ENCODE data around the gene LAMC2. TPM values are rescaled to one million over a fixed set of nuclear protein-coding genes. Genes with fewer than 3 reads are reported as not detected.

LAMC2 gene
- total and polyA plus RNA-seq, 10 of the 15 experiments (the other 5 are each of a cell fraction or from before 2014, with no cell fraction given), result 0.27 to 1.5 (median 0.92) TPM

DNA sequence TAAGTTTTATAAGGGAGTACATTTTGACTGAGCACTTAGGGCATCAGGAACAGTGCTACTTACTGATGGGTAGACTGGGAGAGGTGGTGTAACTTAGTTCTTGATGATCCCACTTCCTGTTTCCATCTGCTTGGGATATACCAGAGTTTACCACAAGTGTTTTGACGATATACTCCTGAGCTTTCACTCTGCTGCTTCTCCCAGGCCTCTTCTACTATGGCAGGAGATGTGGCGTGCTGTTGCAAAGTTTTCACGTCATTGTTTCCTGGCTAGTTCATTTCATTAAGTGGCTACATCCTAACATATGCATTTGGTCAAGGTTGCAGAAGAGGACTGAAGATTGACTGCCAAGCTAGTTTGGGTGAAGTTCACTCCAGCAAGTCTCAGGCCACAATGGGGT is 41.3 kb upstream of the LAMC2 start:
- Histone ChIP-seq H4K20me1 (ENCODE audit: control insufficient read depth, insufficient read depth) (no peaks in the 10 kb centered on the region), H3K4me2 (ENCODE audit: control insufficient read depth, insufficient read depth) (no peak overlapping the region), H3K27me3 (replicated peaks in 1 of 2; ENCODE audit: control insufficient read depth in 2 of 2, insufficient read depth in 2 of 2, low read length in 1 of 2) (no peaks in the 10 kb centered on the region), H3K36me3 (ENCODE audit: control insufficient read depth in 2 of 2, insufficient read depth in 2 of 2, low read length in 1 of 2) (peaks cover 4 to 9% of the 10 kb centered on the region in 2 experiments; a peak in 2 of 4 replicates), H3K4me1 (ENCODE audit: control insufficient read depth, insufficient read depth, low read length) (no peaks in the 10 kb centered on the region), H3K9me3 (replicated peaks; ENCODE audit: control insufficient read depth, insufficient read depth, low read length) (no peaks in the 10 kb centered on the region), H3K4me3 (no peak overlapping the region), H3K79me2 (ENCODE audit: control insufficient read depth, insufficient read depth, low read length) (no peaks in the 10 kb centered on the region), H2AFZ (ENCODE audit: control insufficient read depth, low read depth, low read length) (no peak overlapping the region), H3K9ac (ENCODE audit: control insufficient read depth, insufficient read depth, low read length) (no peak overlapping the region), H3K27ac (ENCODE audit: control insufficient read depth, insufficient read depth) (no peak overlapping the region)
- no peak for ATAC-seq
- RAD21 ChIA-PET (ENCODE audit: unreplicated experiment), result interaction anchor here (1.7 kb wide), 1 partner anchor 182 kb away, joined by 3 read pairs; no protein-coding TSS in a partner anchor
- TF ChIP-seq, protein P1, sequence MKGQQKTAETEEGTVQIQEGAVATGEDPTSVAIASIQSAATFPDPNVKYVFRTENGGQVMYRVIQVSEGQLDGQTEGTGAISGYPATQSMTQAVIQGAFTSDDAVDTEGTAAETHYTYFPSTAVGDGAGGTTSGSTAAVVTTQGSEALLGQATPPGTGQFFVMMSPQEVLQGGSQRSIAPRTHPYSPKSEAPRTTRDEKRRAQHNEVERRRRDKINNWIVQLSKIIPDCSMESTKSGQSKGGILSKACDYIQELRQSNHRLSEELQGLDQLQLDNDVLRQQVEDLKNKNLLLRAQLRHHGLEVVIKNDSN (IDR thresholded peaks at IDR 0.05; ENCODE audit: borderline replicate concordance, extremely low read length, insufficient read depth, low read depth, low read length), result no peak
- TF ChIP-seq NFIC (IDR thresholded peaks at IDR 0.05; ENCODE audit: low read depth, low read length) (no peak), EGR1 (IDR thresholded peaks at IDR 0.05; ENCODE audit: borderline replicate concordance in 1 of 2, low read depth in 2 of 2, low read length in 2 of 2) (no peak), BRCA1 (IDR thresholded peaks at IDR 0.05; ENCODE audit: low read depth, low read length) (no peak), GABPA (IDR thresholded peaks at IDR 0.05; ENCODE audit: low read depth) (no peak), MYC (IDR thresholded peaks at IDR 0.05; ENCODE audit: insufficient read depth, insufficient read length, insufficient replicate concordance, low read length, severe bottlenecking) (no peak), IKZF1 (conservative IDR thresholded peaks at IDR 0.05) (no peak), NBN (IDR thresholded peaks at IDR 0.05) (no peak), IKZF2 (IDR thresholded peaks at IDR 0.05) (no peak), BACH1 (IDR thresholded peaks at IDR 0.05; ENCODE audit: borderline replicate concordance) (no peak)
- TF ChIP-seq, protein P2, sequence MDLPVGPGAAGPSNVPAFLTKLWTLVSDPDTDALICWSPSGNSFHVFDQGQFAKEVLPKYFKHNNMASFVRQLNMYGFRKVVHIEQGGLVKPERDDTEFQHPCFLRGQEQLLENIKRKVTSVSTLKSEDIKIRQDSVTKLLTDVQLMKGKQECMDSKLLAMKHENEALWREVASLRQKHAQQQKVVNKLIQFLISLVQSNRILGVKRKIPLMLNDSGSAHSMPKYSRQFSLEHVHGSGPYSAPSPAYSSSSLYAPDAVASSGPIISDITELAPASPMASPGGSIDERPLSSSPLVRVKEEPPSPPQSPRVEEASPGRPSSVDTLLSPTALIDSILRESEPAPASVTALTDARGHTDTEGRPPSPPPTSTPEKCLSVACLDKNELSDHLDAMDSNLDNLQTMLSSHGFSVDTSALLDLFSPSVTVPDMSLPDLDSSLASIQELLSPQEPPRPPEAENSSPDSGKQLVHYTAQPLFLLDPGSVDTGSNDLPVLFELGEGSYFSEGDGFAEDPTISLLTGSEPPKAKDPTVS (IDR thresholded peaks at IDR 0.05; ENCODE audit: low read depth, low read length), result no peak
- WGBS (ENCODE audit: insufficient coverage, insufficient replicate concordance, low lambda C conversion rate, missing lambda C conversion rate), result 75% methylated on average over 3 of the region's 3 CpGs
- POLR2A ChIA-PET, result no interaction called here
- no TSS peak for BruUV-seq (replicated peaks)
- no peak for DNase-seq (ENCODE audit: low read depth, low spot score)
- SMC1A ChIA-PET (ENCODE audit: uncharacterized antibody, unreplicated experiment), result interaction anchor here (0.6 kb wide), 1 partner anchor 157 kb away, joined by 3 read pairs; no protein-coding TSS in a partner anchor
- intact Hi-C loops (cut with micrococcal nuclease; ENCODE audit: unreplicated experiment) (no loop called here), in situ Hi-C loops (cut with MboI) (no loop called here)
- CTCF ChIA-PET, result interaction anchor here (0.6 kb wide), 1 partner anchor 23 kb away, joined by 3 read pairs; no protein-coding TSS in a partner anchor
- FAIRE-seq, result no peak
